IMR-90 (cell line): ENCODE measurements around the gene TIMM13. TPM values are rescaled to one million over a fixed set of nuclear protein-coding genes. Genes with fewer than 3 reads are reported as not detected.

Experiments used
- ATAC-seq: fragments of 200-7000 bp; cut with Tn5 transposase; 2 replicates; pipeline ENCODE4 v1.9.1; 2020; ENCODE audit warnings: low read depth, mild to moderate bottlenecking, moderate library complexity
- BruUV-seq: library from RNA; stranded (reverse); fragments of 400-500 nt; replicated peaks from 2 replicates; lab custom pipeline; 2021; lab: Mats Ljungman, UMichigan
- CTCF ChIA-PET: fragments of 300-600 bp; formaldehyde crosslinking; extraction: SDS; loops from one replicate; lab custom pipeline; 2021; ENCODE audit warnings: antibody characterized with exemption; lab: Yijun Ruan, JAX
- POLR2A ChIA-PET: fragments of 300-600 bp; sonication (Branson Sonifier 250); formaldehyde crosslinking; loops from one replicate; lab custom pipeline; 2022; ENCODE audit warnings: antibody characterized with exemption; ENCODE audit not compliant: unreplicated experiment; lab: Charles Lee
- DNase-seq: peaks from one replicate; pipeline ENCODE4 v3.0.0; 2013
- H2AFZ ChIP-seq: replicated peaks from 2 replicates; pipeline ENCODE3; 2013; ENCODE audit warnings: low read length, mild to moderate bottlenecking; ENCODE audit not compliant: poor library complexity
- H2AK5ac ChIP-seq: 2 replicates; pipeline ENCODE4 v1.6.1; 2013; ENCODE audit warnings: low read depth, low read length, inconsistent platforms
- H2AK9ac ChIP-seq: replicated peaks from 2 replicates; pipeline ENCODE3; 2013; ENCODE audit warnings: mild to moderate bottlenecking, low read depth, low read length, moderate library complexity; ENCODE audit not compliant: poor library complexity
- H2BK120ac ChIP-seq: 2 replicates; pipeline ENCODE4 v1.6.1; 2013; ENCODE audit warnings: low read depth, low read length, inconsistent platforms
- H2BK15ac ChIP-seq: 3 replicates; pipeline ENCODE4 v1.6.1; 2013; ENCODE audit warnings: low read depth, low read length, inconsistent platforms
- H2BK20ac ChIP-seq: 2 replicates; pipeline ENCODE4 v1.6.1; 2013; ENCODE audit warnings: low read depth, mild to moderate bottlenecking, inconsistent platforms, low read length, moderate library complexity
- H2BK5ac ChIP-seq: 2 replicates; pipeline ENCODE4 v1.6.1; 2013; ENCODE audit warnings: mild to moderate bottlenecking, low read depth, low read length, inconsistent platforms; ENCODE audit not compliant: poor library complexity, severe bottlenecking
- H3K14ac ChIP-seq: replicated peaks from 2 replicates; pipeline ENCODE4 v1.6.1; 2013; ENCODE audit warnings: low read depth, low read length, inconsistent platforms
- H3K18ac ChIP-seq: 2 replicates; pipeline ENCODE4 v1.6.1; 2013; ENCODE audit warnings: low read depth, low read length, control low read depth
- H3K23ac ChIP-seq: 2 replicates; pipeline ENCODE4 v1.6.1; 2013; ENCODE audit warnings: low read depth, low read length, inconsistent platforms
- H3K27ac ChIP-seq: 2 replicates; pipeline ENCODE4 v1.5.1; 2013; ENCODE audit warnings: mild to moderate bottlenecking, control low read depth, low read length; ENCODE audit not compliant: insufficient read depth
- H3K27me3 ChIP-seq: 2 replicates; pipeline ENCODE4 v1.6.1; 2013; ENCODE audit warnings: low read length; ENCODE audit not compliant: control insufficient read depth, insufficient read depth
- H3K36me3 ChIP-seq: 2 replicates; pipeline ENCODE4 v1.6.1; 2013; ENCODE audit warnings: low read length, mixed read lengths; ENCODE audit not compliant: control insufficient read depth, insufficient read depth
- H3K4ac ChIP-seq: 2 replicates; pipeline ENCODE4 v1.6.1; 2013; ENCODE audit warnings: low read depth, low read length, inconsistent platforms
- H3K4me1 ChIP-seq: 2 replicates; pipeline ENCODE4 v1.6.1; 2013; ENCODE audit warnings: low read length, mixed read lengths; ENCODE audit not compliant: control insufficient read depth, insufficient read depth
- H3K4me2 ChIP-seq: 2 replicates; pipeline ENCODE4 v1.6.1; 2013; ENCODE audit warnings: low read depth, mild to moderate bottlenecking, control low read depth, low read length, moderate library complexity
- H3K4me3 ChIP-seq: 2 replicates; pipeline ENCODE4 v1.5.1; 2013; ENCODE audit warnings: low read depth, mild to moderate bottlenecking, control low read depth, low read length, moderate library complexity; ENCODE audit not compliant: insufficient read depth
- H3K56ac ChIP-seq: 2 replicates; pipeline ENCODE4 v1.6.1; 2013; ENCODE audit warnings: low read length, inconsistent platforms; ENCODE audit not compliant: insufficient read depth; ENCODE audit errors: extremely low read depth
- H3K79me1 ChIP-seq, 2 experiments: 2 replicates each; pipeline ENCODE4 v1.6.1; 2013; ENCODE audit warnings: low read length in 2 of 2, inconsistent platforms in 1 of 2, low read depth in 1 of 2
- H3K9ac ChIP-seq: 2 replicates; pipeline ENCODE4 v1.6.1; 2013; ENCODE audit warnings: low read depth, low read length, control low read depth
- H3K9me1 ChIP-seq: 2 replicates; pipeline ENCODE4 v1.6.1; 2013; ENCODE audit warnings: low read length, inconsistent platforms; ENCODE audit not compliant: insufficient read depth
- H3K9me3 ChIP-seq: 2 replicates; pipeline ENCODE4 v1.6.1; 2013; ENCODE audit warnings: low read length; ENCODE audit not compliant: control insufficient read depth, insufficient read depth
- H4K20me1 ChIP-seq: 2 replicates; pipeline ENCODE4 v1.6.1; 2013; ENCODE audit warnings: low read length, inconsistent platforms; ENCODE audit not compliant: insufficient read depth
- H4K5ac ChIP-seq: 2 replicates; pipeline ENCODE4 v1.6.1; 2013; ENCODE audit warnings: mild to moderate bottlenecking, low read depth, low read length, control low read depth
- H4K8ac ChIP-seq, 2 experiments: 2 replicates each; pipeline ENCODE4 v1.6.1; 2013; ENCODE audit warnings: low read depth in 2 of 2, low read length in 2 of 2, control low read depth in 1 of 2, inconsistent platforms in 1 of 2
- H4K91ac ChIP-seq: 2 replicates; pipeline ENCODE4 v1.6.1; 2013; ENCODE audit warnings: low read depth, low read length, inconsistent platforms; ENCODE audit not compliant: insufficient read depth
- BHLHE40 ChIP-seq: fragments of 150-350 bp; IDR thresholded peaks from 2 replicates; pipeline ENCODE4 v1.6.1; 2016; ENCODE audit warnings: mild to moderate bottlenecking, low read depth, low read length
- CEBPB ChIP-seq: IDR thresholded peaks from 2 replicates; pipeline ENCODE4 v1.6.1; 2012; ENCODE audit warnings: low read depth, low read length, improper control_type of control experiment
- CHD1 ChIP-seq: IDR thresholded peaks from 2 replicates; pipeline ENCODE4 v1.6.1; 2012; ENCODE audit warnings: low read depth, low read length, improper control_type of control experiment
- FOS ChIP-seq: fragments of 150-350 bp; IDR thresholded peaks from 2 replicates; pipeline ENCODE4 v1.6.1; 2016; ENCODE audit warnings: low read depth, low read length
- MAFK ChIP-seq: IDR thresholded peaks from 2 replicates; pipeline ENCODE4 v1.6.1; 2012; ENCODE audit warnings: low read depth, low read length, improper control_type of control experiment
- MAZ ChIP-seq: IDR thresholded peaks from 2 replicates; pipeline ENCODE4 v1.6.1; 2012; ENCODE audit warnings: low read depth, mild to moderate bottlenecking, low read length, improper control_type of control experiment, moderate library complexity, borderline replicate concordance
- NFE2L2 ChIP-seq: fragments of 150-350 bp; IDR thresholded peaks from 2 replicates; pipeline ENCODE4 v1.6.1; 2016; ENCODE audit warnings: low read depth, mild to moderate bottlenecking, low read length
- POLR2A ChIP-seq: IDR thresholded peaks from 2 replicates; pipeline ENCODE4 v1.6.1; 2012; ENCODE audit warnings: mild to moderate bottlenecking, low read depth, low read length
- RCOR1 ChIP-seq: IDR thresholded peaks from 2 replicates; pipeline ENCODE4 v1.6.1; 2012; ENCODE audit warnings: mild to moderate bottlenecking, low read length, improper control_type of control experiment; ENCODE audit not compliant: insufficient replicate concordance
- SMC3 ChIP-seq: fragments of 150-350 bp; IDR thresholded peaks from 2 replicates; pipeline ENCODE4 v1.6.1; 2016; ENCODE audit warnings: low read depth, mild to moderate bottlenecking, antibody characterized with exemption, low read length, moderate library complexity
- WGBS, 2 experiments: methylation state at CpG; one replicate each; pipeline versions ENCODE4 v1.1.5 to v1.1.7; 2013; ENCODE audit warnings: missing lambda C conversion rate in 2 of 2; ENCODE audit not compliant: insufficient read length in 1 of 2; ENCODE audit errors: extremely low coverage in 2 of 2; 5-methylcytosine and 5-hydroxymethylcytosine counted together
- dilution Hi-C: fragments of 300-500 bp; cut with HindIII; formaldehyde crosslinking; loops from one replicate; pipeline ENCODE4 v1.14.3; 2018; ENCODE audit warnings: low sequenced_read_pairs; ENCODE audit not compliant: unreplicated experiment
- in situ Hi-C: fragments of 300-500 bp; cut with MboI; formaldehyde crosslinking; loops from 3 replicates; pipeline ENCODE4 v1.14.3; 2019; ENCODE audit warnings: low sequenced_read_pairs, inconsistent platforms, mixed read lengths
- intact Hi-C: fragments of 100-400 bp; cut with micrococcal nuclease; formaldehyde crosslinking; loops from 2 replicates; pipeline ENCODE4 v1.10.0; 2022
- polyA plus RNA-seq, 3 experiments: library from polyadenylated mRNA; depleted of rRNA; stranded (reverse); fragments of >200 nt; gene quantifications; 2 replicates each; pipeline ENCODE4 v1.2.3, GENCODE V29; 2012; ENCODE audit warnings: low replicate concordance in 1 of 3
- total RNA-seq: library from RNA; depleted of rRNA; stranded (reverse); fragments of >200 nt; gene quantifications from 2 replicates; pipeline ENCODE4 v1.2.3, GENCODE V29; 2012
- TF ChIP-seq, protein P1 (sequence below): fragments of 150-350 bp; IDR thresholded peaks from 2 replicates; pipeline ENCODE4 v1.6.1; 2017; ENCODE audit warnings: mild to moderate bottlenecking, antibody characterized with exemption, low read length, low read depth
- TF ChIP-seq, protein P2 (sequence below): conservative IDR thresholded peaks from 2 replicates; pipeline ENCODE4 v1.5.1; 2012; ENCODE audit warnings: mild to moderate bottlenecking, low read depth, low read length, improper control_type of control experiment
- TF ChIP-seq, protein P3 (sequence below): fragments of 150-350 bp; IDR thresholded peaks from 2 replicates; pipeline ENCODE4 v1.6.1; 2016; ENCODE audit warnings: low read depth, mild to moderate bottlenecking, low read length, moderate library complexity, borderline replicate concordance

TIMM13 gene
- total and polyA plus RNA-seq, 2 of the 4 experiments (the other 2 are of a cell fraction): 21.0 to 62.3 TPM

DNA sequence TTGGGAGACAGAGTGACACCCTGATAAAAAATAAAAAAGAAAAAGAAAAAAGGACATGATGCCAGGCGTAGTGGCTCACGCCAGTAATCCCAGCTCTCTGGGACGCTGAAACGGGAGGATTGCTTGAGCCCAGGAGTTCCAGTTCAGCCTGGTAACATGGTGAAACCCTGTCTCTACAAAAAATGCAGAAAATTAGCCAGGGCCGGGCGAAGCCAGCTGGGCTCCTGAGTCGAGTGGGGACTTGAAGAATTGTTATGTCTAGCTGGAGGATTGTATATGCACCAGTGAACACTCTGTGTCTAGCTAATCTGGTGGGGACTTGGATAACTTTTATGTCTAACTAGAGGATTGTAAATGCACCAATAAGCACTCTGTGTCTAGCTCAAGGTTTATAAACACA lies 35.0 kb downstream of the TIMM13 start:
- Histone ChIP-seq H2BK5ac (no peak overlapping the region), H3K27me3 (peaks cover 7% of the 10 kb centered on the region), H3K56ac (no peak overlapping the region), H4K20me1 (no peaks in the 10 kb centered on the region), H3K4me1 (no peaks in the 10 kb centered on the region), H2AFZ (no peak overlapping the region), H3K9ac (no peak overlapping the region), H3K9me1 (no peaks in the 10 kb centered on the region), H2BK20ac (no peak overlapping the region), H3K36me3 (no peaks in the 10 kb centered on the region), H2AK9ac (no peak overlapping the region), H4K91ac (no peak overlapping the region), H3K9me3 (no peaks in the 10 kb centered on the region; the same call in 1 of the 2 replicates), H3K18ac (no peak overlapping the region), H3K79me1 (no peaks in the 10 kb centered on the region), H3K4me2 (no peak overlapping the region), H3K4me3 (no peak overlapping the region), H3K14ac (no peak overlapping the region), H4K8ac (no peak overlapping the region), H3K4ac (no peak overlapping the region), H3K27ac (no peak overlapping the region), H2BK15ac (no peak overlapping the region), H2AK5ac (no peak overlapping the region), H2BK120ac (no peak overlapping the region), H3K23ac (no peak overlapping the region), H4K5ac (no peak overlapping the region)
- TF ChIP-seq CEBPB: no peak
- TF ChIP-seq, protein P1, sequence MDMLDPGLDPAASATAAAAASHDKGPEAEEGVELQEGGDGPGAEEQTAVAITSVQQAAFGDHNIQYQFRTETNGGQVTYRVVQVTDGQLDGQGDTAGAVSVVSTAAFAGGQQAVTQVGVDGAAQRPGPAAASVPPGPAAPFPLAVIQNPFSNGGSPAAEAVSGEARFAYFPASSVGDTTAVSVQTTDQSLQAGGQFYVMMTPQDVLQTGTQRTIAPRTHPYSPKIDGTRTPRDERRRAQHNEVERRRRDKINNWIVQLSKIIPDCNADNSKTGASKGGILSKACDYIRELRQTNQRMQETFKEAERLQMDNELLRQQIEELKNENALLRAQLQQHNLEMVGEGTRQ: no peak
- TF ChIP-seq RCOR1: no peak
- TF ChIP-seq MAFK: no peak
- no peak for TF ChIP-seq SMC3
- no peak for TF ChIP-seq NFE2L2
- no peak for TF ChIP-seq FOS
- TF ChIP-seq, protein P2, sequence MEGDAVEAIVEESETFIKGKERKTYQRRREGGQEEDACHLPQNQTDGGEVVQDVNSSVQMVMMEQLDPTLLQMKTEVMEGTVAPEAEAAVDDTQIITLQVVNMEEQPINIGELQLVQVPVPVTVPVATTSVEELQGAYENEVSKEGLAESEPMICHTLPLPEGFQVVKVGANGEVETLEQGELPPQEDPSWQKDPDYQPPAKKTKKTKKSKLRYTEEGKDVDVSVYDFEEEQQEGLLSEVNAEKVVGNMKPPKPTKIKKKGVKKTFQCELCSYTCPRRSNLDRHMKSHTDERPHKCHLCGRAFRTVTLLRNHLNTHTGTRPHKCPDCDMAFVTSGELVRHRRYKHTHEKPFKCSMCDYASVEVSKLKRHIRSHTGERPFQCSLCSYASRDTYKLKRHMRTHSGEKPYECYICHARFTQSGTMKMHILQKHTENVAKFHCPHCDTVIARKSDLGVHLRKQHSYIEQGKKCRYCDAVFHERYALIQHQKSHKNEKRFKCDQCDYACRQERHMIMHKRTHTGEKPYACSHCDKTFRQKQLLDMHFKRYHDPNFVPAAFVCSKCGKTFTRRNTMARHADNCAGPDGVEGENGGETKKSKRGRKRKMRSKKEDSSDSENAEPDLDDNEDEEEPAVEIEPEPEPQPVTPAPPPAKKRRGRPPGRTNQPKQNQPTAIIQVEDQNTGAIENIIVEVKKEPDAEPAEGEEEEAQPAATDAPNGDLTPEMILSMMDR: no peak
- TF ChIP-seq CHD1: no peak
- no peak for TF ChIP-seq POLR2A
- TF ChIP-seq, protein P3, sequence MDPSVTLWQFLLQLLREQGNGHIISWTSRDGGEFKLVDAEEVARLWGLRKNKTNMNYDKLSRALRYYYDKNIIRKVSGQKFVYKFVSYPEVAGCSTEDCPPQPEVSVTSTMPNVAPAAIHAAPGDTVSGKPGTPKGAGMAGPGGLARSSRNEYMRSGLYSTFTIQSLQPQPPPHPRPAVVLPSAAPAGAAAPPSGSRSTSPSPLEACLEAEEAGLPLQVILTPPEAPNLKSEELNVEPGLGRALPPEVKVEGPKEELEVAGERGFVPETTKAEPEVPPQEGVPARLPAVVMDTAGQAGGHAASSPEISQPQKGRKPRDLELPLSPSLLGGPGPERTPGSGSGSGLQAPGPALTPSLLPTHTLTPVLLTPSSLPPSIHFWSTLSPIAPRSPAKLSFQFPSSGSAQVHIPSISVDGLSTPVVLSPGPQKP: no peak
- TF ChIP-seq BHLHE40: no peak
- no peak for TF ChIP-seq MAZ
- intact Hi-C loops: loop anchor here (5.0 kb wide), 1 partner anchor 65 kb away; the partner anchor contains the start of genes LSM7 and SPPL2B
- ChIA-PET POLR2A (no interaction called here), CTCF (interaction anchor here (0.7 to 1.0 kb wide), 3 partner anchors 96 to 210 kb away, joined by 3 read pairs; no protein-coding TSS in a partner anchor)
- dilution Hi-C loops: no loop called here
- no TSS peak for BruUV-seq
- ATAC-seq: no peak
- no peak for DNase-seq
- 52% methylated on average over 3 of the region's 7 CpGs; no CpG with 5 or more reads in 1 of the 2 experiments for WGBS, 2 experiments
- in situ Hi-C loops: loop anchor here (10.0 kb wide), 1 partner anchor 238 kb away; the partner anchor contains the start of gene AP3D1
